Endodermal cell (in vitro differentiated cells): ENCODE measurements around the gene COQ10B. TPM values are rescaled to one million over a fixed set of nuclear protein-coding genes. Genes with fewer than 3 reads are reported as not detected.

ENCODE experiments used
- DNase-seq: peaks from one replicate; pipeline ENCODE4 v3.0.0-alpha.2; 2017
- H3K27ac ChIP-seq: 2 replicates; pipeline ENCODE4 v1.5.1; 2013; ENCODE audit warnings: mild to moderate bottlenecking, low read depth, low read length, moderate library complexity
- H3K27me3 ChIP-seq: 2 replicates; pipeline ENCODE4 v1.6.1; 2013; ENCODE audit warnings: mild to moderate bottlenecking, low read length, moderate library complexity; ENCODE audit not compliant: insufficient read depth, control insufficient read depth, poor library complexity, severe bottlenecking
- H3K36me3 ChIP-seq: 2 replicates; pipeline ENCODE4 v1.7.0; 2013; ENCODE audit warnings: mild to moderate bottlenecking, low read length, moderate library complexity; ENCODE audit not compliant: control insufficient read depth, insufficient read depth
- H3K4me1 ChIP-seq: one replicate; pipeline ENCODE4 v1.7.0; 2013; ENCODE audit warnings: low read length; ENCODE audit not compliant: control insufficient read depth, insufficient read depth
- H3K4me3 ChIP-seq: 2 replicates; pipeline ENCODE4 v1.5.1; 2013; ENCODE audit warnings: mild to moderate bottlenecking, low read length, moderate library complexity
- H3K9ac ChIP-seq: 2 replicates; pipeline ENCODE4 v1.6.1; 2013; ENCODE audit warnings: mild to moderate bottlenecking, low read length, moderate library complexity; ENCODE audit not compliant: poor library complexity, severe bottlenecking; ENCODE audit errors: extremely low read depth
- H3K9me3 ChIP-seq: 2 replicates; pipeline ENCODE4 v1.6.1; 2013; ENCODE audit warnings: mild to moderate bottlenecking, low read length, moderate library complexity; ENCODE audit not compliant: control insufficient read depth
- H3K27ac Mint-ChIP-seq: 2 replicates; pipeline ENCODE4 v1.8.0; 2020; ENCODE audit warnings: mixed read lengths
- H3K27me3 Mint-ChIP-seq: 2 replicates; pipeline ENCODE4 v1.8.0; 2021; ENCODE audit warnings: mild to moderate bottlenecking, mixed read lengths; ENCODE audit not compliant: insufficient read depth
- H3K36me3 Mint-ChIP-seq: 2 replicates; pipeline ENCODE4 v1.8.0; 2020; ENCODE audit warnings: low read depth, mixed read lengths
- H3K4me1 Mint-ChIP-seq: 2 replicates; pipeline ENCODE4 v1.8.0; 2020; ENCODE audit warnings: mixed read lengths
- H3K4me3 Mint-ChIP-seq: 2 replicates; pipeline ENCODE4 v1.8.0; 2020; ENCODE audit warnings: mild to moderate bottlenecking, moderate library complexity, mixed read lengths
- H3K9me3 Mint-ChIP-seq: 2 replicates; pipeline ENCODE4 v1.8.0; 2020; ENCODE audit warnings: mild to moderate bottlenecking, mixed read lengths
- CTCF ChIP-seq: fragments of 200-600 bp; sonication (generic); conservative IDR thresholded peaks from 2 replicates; pipeline ENCODE4 v1.5.0; 2021; ENCODE audit warnings: antibody characterized with exemption, mild to moderate bottlenecking
- WGBS, 2 experiments: methylation state at CpG; one replicate each; pipeline versions ENCODE4 v1.1.5 to v1.1.7; 2013; ENCODE audit warnings: missing lambda C conversion rate in 2 of 2, mixed read lengths in 1 of 2; ENCODE audit not compliant: insufficient coverage in 1 of 2, insufficient read length in 1 of 2; 5-methylcytosine and 5-hydroxymethylcytosine counted together
- total RNA-seq, 2 donors: library from RNA; stranded (reverse); fragmentation: NEBNext Ultra II Directional in 1 of 2; extraction: Animal tissue kit (Norgen Biotek cat#: 25700) in 1 of 2; gene quantifications; 2 replicates in 1 of 2; 3 replicates in 1 of 2; pipeline ENCODE4 v1.2.1, GENCODE V29; 2021

The COQ10B gene
- total RNA-seq, 2 donors from 2014 or later = 17.5 to 17.9 TPM

GRCh38 chr2:197514754-197515153 is 61.4 kb downstream of the COQ10B start:
- no peak overlapping the region for H3K27ac ChIP-seq

GRCh38 chr2:197515315-197515738 is 62.0 kb downstream of the COQ10B start:
- peak overlapping the region; percentile 84 for H3K4me3 Mint-ChIP-seq
- WGBS, 2 experiments = 19 to 20% methylated on average over 16 of the region's 16 CpGs
- peak overlapping the region; percentile 97 for H3K27ac Mint-ChIP-seq
- H3K4me1 Mint-ChIP-seq = peaks cover 23% of the 10 kb centered on the region
- H3K36me3 Mint-ChIP-seq = peaks cover 18% of the 10 kb centered on the region
- Histone ChIP-seq H3K27ac (peak overlapping the region; percentile 67), H3K4me1 (no peaks in the 10 kb centered on the region), H3K9me3 (no peaks in the 10 kb centered on the region), H3K9ac (peak overlapping the region; percentile 50), H3K4me3 (peak overlapping the region; percentile 93), H3K36me3 (peaks cover 9% of the 10 kb centered on the region), H3K27me3 (no peaks in the 10 kb centered on the region)
- no peak for TF ChIP-seq CTCF
- H3K9me3 Mint-ChIP-seq = peaks cover 9% of the 10 kb centered on the region
- no peaks in the 10 kb centered on the region for H3K27me3 Mint-ChIP-seq
- DNase-seq = no peak

More at GRCh38 chr2:197514754-197515153, 61.4 kb downstream of the COQ10B start:
- H3K27me3 Mint-ChIP-seq = no peaks in the 10 kb centered on the region
- DNase-seq = no peak
- H3K9me3 Mint-ChIP-seq = peaks cover 5% of the 10 kb centered on the region
- Histone ChIP-seq H3K9ac (no peak overlapping the region), H3K4me1 (no peaks in the 10 kb centered on the region), H3K9me3 (no peaks in the 10 kb centered on the region), H3K4me3 (peak overlapping the region; percentile 93), H3K36me3 (peaks cover 4% of the 10 kb centered on the region), H3K27me3 (no peaks in the 10 kb centered on the region)
- peaks cover 23% of the 10 kb centered on the region for H3K4me1 Mint-ChIP-seq
- H3K27ac Mint-ChIP-seq = peak overlapping the region; percentile 97
- TF ChIP-seq CTCF = no peak
- peaks cover 13% of the 10 kb centered on the region for H3K36me3 Mint-ChIP-seq
- 81 to 85% methylated on average over 2 to 3 of the region's 3 CpGs for WGBS, 2 experiments
- H3K4me3 Mint-ChIP-seq = peak overlapping the region; percentile 84

- TF ChIP-seq CTCF = no peak
- H3K4me3 ChIP-seq = peak within 1 kb of the TSS; percentile 93
- no peaks in the 10 kb centered on the region for H3K9me3 ChIP-seq
- 0% methylated on average over 25 to 66 of the region's 66 CpGs for WGBS, 2 experiments
- no peaks in the 10 kb centered on the region for H3K27me3 ChIP-seq
- H3K36me3 ChIP-seq = peaks cover 12% of the 10 kb centered on the region
- peak; percentile 99 for DNase-seq
- Mint-ChIP-seq H3K4me3 (peak within 1 kb of the TSS; percentile 84), H3K27ac (peak within 1 kb of the TSS; percentile 97), H3K9me3 (peaks cover 13% of the 10 kb centered on the region), H3K27me3 (no peaks in the 10 kb centered on the region), H3K36me3 (peaks cover 23% of the 10 kb centered on the region), H3K4me1 (peaks cover 23% of the 10 kb centered on the region)
- H3K9ac ChIP-seq = peak within 1 kb of the TSS; percentile 56
- no peaks in the 10 kb centered on the region for H3K4me1 ChIP-seq
- peak within 1 kb of the TSS; percentile 67 for H3K27ac ChIP-seq
These were observed 62.5 kb downstream of the COQ10B start, which contains the start of gene MOB4 for GRCh38 chr2:197515739-197516392. TSS of gene MOB4 (plus strand) at chr2:197516066. CDS start at chr2:197516087, 21 bp downstream.
